ENCODE measurements around the gene GNPNAT1. TPM values are rescaled to one million over a fixed set of nuclear protein-coding genes. Genes with fewer than 3 reads are reported as not detected.
A peak's percentile ranks its signal among the peaks of the same experiment; 100 is the strongest.
"Not testable (repeated sequence)": the region's sequence is repeated elsewhere in the genome, so short reads cannot be mapped to it uniquely, and the experiment has no call there.

The GNPNAT1 gene
- total RNA-seq, 1 donor, result 4.3 TPM

- no peak overlapping the region for H3K4me3 ChIP-seq (ENCODE audit: low read length)
- peaks cover 4% of the 10 kb centered on the region for H3K4me1 ChIP-seq (ENCODE audit: insufficient read depth, low read length)
- no peaks in the 10 kb centered on the region for H3K27me3 ChIP-seq (ENCODE audit: insufficient read depth, low read length)
Measured at GRCh38 chr14:52767058-52767833, 24.2 kb downstream of the GNPNAT1 start.

GRCh38 chr14:52762923-52763322 lies 28.5 kb downstream of the GNPNAT1 start:
- not testable (repeated sequence) for H3K4me1 ChIP-seq (ENCODE audit: insufficient read depth, low read length); H3K4me3 ChIP-seq (ENCODE audit: low read length); H3K9me3 ChIP-seq (ENCODE audit: low read depth, low read length); H3K27me3 ChIP-seq (ENCODE audit: insufficient read depth, low read length)

More at GRCh38 chr14:52767058-52767833, 24.2 kb downstream of the GNPNAT1 start:
- H3K9me3 ChIP-seq (ENCODE audit: low read depth, low read length), result no peaks in the 10 kb centered on the region

- H3K27me3 ChIP-seq (ENCODE audit: insufficient read depth, low read length), result no peaks in the 10 kb centered on the region
- no peak overlapping the region for H3K4me3 ChIP-seq (ENCODE audit: low read length)
- peaks cover 4% of the 10 kb centered on the region for H3K4me1 ChIP-seq (ENCODE audit: insufficient read depth, low read length)
- H3K9me3 ChIP-seq (ENCODE audit: low read depth, low read length), result no peaks in the 10 kb centered on the region
Measured at GRCh38 chr14:52759145-52759544, 32.3 kb downstream of the GNPNAT1 start.

GRCh38 chr14:52755607-52756316 lies 35.6 kb downstream of the GNPNAT1 start:
- H3K9me3 ChIP-seq (ENCODE audit: low read depth, low read length), result no peaks in the 10 kb centered on the region
- H3K4me1 ChIP-seq (ENCODE audit: insufficient read depth, low read length), result no peaks in the 10 kb centered on the region
- no peaks in the 10 kb centered on the region for H3K27me3 ChIP-seq (ENCODE audit: insufficient read depth, low read length)

GRCh38 chr14:52748647-52749292 lies 42.6 kb downstream of the GNPNAT1 start:
- H3K9me3 ChIP-seq (ENCODE audit: low read depth, low read length), result no peaks in the 10 kb centered on the region
- no peaks in the 10 kb centered on the region for H3K27me3 ChIP-seq (ENCODE audit: insufficient read depth, low read length)
- peaks cover 3% of the 10 kb centered on the region for H3K4me1 ChIP-seq (ENCODE audit: insufficient read depth, low read length)
- no peak overlapping the region for H3K4me3 ChIP-seq (ENCODE audit: low read length)

More at GRCh38 chr14:52755607-52756316, 35.6 kb downstream of the GNPNAT1 start:
- H3K4me3 ChIP-seq (ENCODE audit: low read length), result no peak overlapping the region

GRCh38 chr14:52741865-52742264 lies 49.5 kb downstream of the GNPNAT1 start:
- Histone ChIP-seq H3K4me1 (ENCODE audit: insufficient read depth, low read length) (peaks cover 30% of the 10 kb centered on the region), H3K4me3 (ENCODE audit: low read length) (no peak overlapping the region), H3K9me3 (ENCODE audit: low read depth, low read length) (no peaks in the 10 kb centered on the region), H3K27me3 (ENCODE audit: insufficient read depth, low read length) (no peaks in the 10 kb centered on the region)

- H3K27me3 ChIP-seq (ENCODE audit: insufficient read depth, low read length), result no peaks in the 10 kb centered on the region
- H3K4me1 ChIP-seq (ENCODE audit: insufficient read depth, low read length), result peaks cover 34% of the 10 kb centered on the region
- no peak overlapping the region for H3K4me3 ChIP-seq (ENCODE audit: low read length)
- no peaks in the 10 kb centered on the region for H3K9me3 ChIP-seq (ENCODE audit: low read depth, low read length)
Measured at GRCh38 chr14:52740751-52741150, 50.7 kb downstream of the GNPNAT1 start.

- Histone ChIP-seq H3K4me1 (ENCODE audit: insufficient read depth, low read length) (peaks cover 41% of the 10 kb centered on the region), H3K9me3 (ENCODE audit: low read depth, low read length) (no peaks in the 10 kb centered on the region), H3K27me3 (ENCODE audit: insufficient read depth, low read length) (no peaks in the 10 kb centered on the region), H3K4me3 (ENCODE audit: low read length) (no peak overlapping the region)
Measured at GRCh38 chr14:52738409-52738808, 53.0 kb downstream of the GNPNAT1 start.

GRCh38 chr14:52735921-52736489 lies 55.4 kb downstream of the GNPNAT1 start:
- H3K9me3 ChIP-seq (ENCODE audit: low read depth, low read length), result no peaks in the 10 kb centered on the region
- H3K4me1 ChIP-seq (ENCODE audit: insufficient read depth, low read length), result peaks cover 26% of the 10 kb centered on the region
- no peaks in the 10 kb centered on the region for H3K27me3 ChIP-seq (ENCODE audit: insufficient read depth, low read length)
- H3K4me3 ChIP-seq (ENCODE audit: low read length), result no peak overlapping the region

- Histone ChIP-seq H3K27me3 (ENCODE audit: insufficient read depth, low read length) (no peaks in the 10 kb centered on the region), H3K4me3 (ENCODE audit: low read length) (no peak overlapping the region), H3K9me3 (ENCODE audit: low read depth, low read length) (no peaks in the 10 kb centered on the region), H3K4me1 (ENCODE audit: insufficient read depth, low read length) (peaks cover 28% of the 10 kb centered on the region)
Measured at GRCh38 chr14:52733824-52734223, 57.6 kb downstream of the GNPNAT1 start.

GRCh38 chr14:52730709-52731111 lies 60.7 kb downstream of the GNPNAT1 start:
- Histone ChIP-seq H3K4me3 (ENCODE audit: low read length) (peak overlapping the region; percentile 89), H3K27me3 (ENCODE audit: insufficient read depth, low read length) (no peaks in the 10 kb centered on the region)

GRCh38 chr14:52729925-52730708 lies 61.3 kb downstream of the GNPNAT1 start, which contains the start of gene STYX:
Gene STYX (plus strand): TSS chr14:52730166. CDS start chr14:52730475, 309 bp downstream.
- Histone ChIP-seq H3K4me1 (ENCODE audit: insufficient read depth, low read length) (peaks cover 23% of the 10 kb centered on the region), H3K27me3 (ENCODE audit: insufficient read depth, low read length) (no peaks in the 10 kb centered on the region), H3K9me3 (ENCODE audit: low read depth, low read length) (no peaks in the 10 kb centered on the region), H3K4me3 (ENCODE audit: low read length) (peak within 1 kb of the TSS; percentile 89)

More at GRCh38 chr14:52730709-52731111, 60.7 kb downstream of the GNPNAT1 start:
- Histone ChIP-seq H3K9me3 (ENCODE audit: low read depth, low read length) (no peaks in the 10 kb centered on the region), H3K4me1 (ENCODE audit: insufficient read depth, low read length) (peaks cover 25% of the 10 kb centered on the region)

- Histone ChIP-seq H3K4me1 (ENCODE audit: insufficient read depth, low read length) (peaks cover 18% of the 10 kb centered on the region), H3K4me3 (ENCODE audit: low read length) (peak overlapping the region; percentile 89), H3K27me3 (ENCODE audit: insufficient read depth, low read length) (no peaks in the 10 kb centered on the region)
Measured at GRCh38 chr14:52729585-52729924, 61.9 kb downstream of the GNPNAT1 start.

GRCh38 chr14:52729035-52729434 lies 62.4 kb downstream of the GNPNAT1 start:
- H3K27me3 ChIP-seq (ENCODE audit: insufficient read depth, low read length); H3K9me3 ChIP-seq (ENCODE audit: low read depth, low read length); H3K4me3 ChIP-seq (ENCODE audit: low read length): not testable (repeated sequence)
- H3K4me1 ChIP-seq (ENCODE audit: insufficient read depth, low read length), result peaks cover 13% of the 10 kb centered on the region

More at GRCh38 chr14:52729585-52729924, 61.9 kb downstream of the GNPNAT1 start:
- H3K9me3 ChIP-seq (ENCODE audit: low read depth, low read length), result no peaks in the 10 kb centered on the region
